Measurements from ENCODE around the gene GLT8D2.

- TF ChIP-seq CTCF (IDR thresholded peaks at IDR 0.05; ENCODE audit: insufficient read depth, low read length) (no peak), POLR2AphosphoS5 (IDR thresholded peaks at IDR 0.05; ENCODE audit: low read depth) (no peak), GABPA (IDR thresholded peaks at IDR 0.05; ENCODE audit: low read depth) (no peak), SPI1 (IDR thresholded peaks at IDR 0.05; ENCODE audit: borderline replicate concordance, low read depth) (no peak), REST (IDR thresholded peaks at IDR 0.05; ENCODE audit: insufficient replicate concordance, low read depth) (no peak)
These were observed 74.6 kb downstream of the GLT8D2 start for GRCh38 chr12:103975368-103975767.
